KOPT-K1 (cell line): ENCODE data around the gene RARB.

Source experiments
- H3K27ac ChIP-seq: fragments of 200-600 bp; sonication (generic); 2 replicates; pipeline ENCODE4 v1.5.1; 2016; ENCODE audit warnings: antibody characterized with exemption, mild to moderate bottlenecking, low read depth, low read length; ENCODE audit not compliant: poor library complexity, severe bottlenecking
- H3K36me3 ChIP-seq: fragments of 200-600 bp; sonication (generic); 2 replicates; pipeline ENCODE4 v1.5.1; 2017; ENCODE audit warnings: antibody characterized with exemption, mild to moderate bottlenecking, low read length, moderate library complexity; ENCODE audit not compliant: insufficient read depth
- H3K9me3 ChIP-seq: fragments of 200-600 bp; sonication (generic); 2 replicates; pipeline ENCODE4 v1.5.1; 2017; ENCODE audit warnings: antibody characterized with exemption, low read length, mild to moderate bottlenecking; ENCODE audit not compliant: insufficient read depth, poor library complexity, severe bottlenecking

The RARB gene

DNA sequence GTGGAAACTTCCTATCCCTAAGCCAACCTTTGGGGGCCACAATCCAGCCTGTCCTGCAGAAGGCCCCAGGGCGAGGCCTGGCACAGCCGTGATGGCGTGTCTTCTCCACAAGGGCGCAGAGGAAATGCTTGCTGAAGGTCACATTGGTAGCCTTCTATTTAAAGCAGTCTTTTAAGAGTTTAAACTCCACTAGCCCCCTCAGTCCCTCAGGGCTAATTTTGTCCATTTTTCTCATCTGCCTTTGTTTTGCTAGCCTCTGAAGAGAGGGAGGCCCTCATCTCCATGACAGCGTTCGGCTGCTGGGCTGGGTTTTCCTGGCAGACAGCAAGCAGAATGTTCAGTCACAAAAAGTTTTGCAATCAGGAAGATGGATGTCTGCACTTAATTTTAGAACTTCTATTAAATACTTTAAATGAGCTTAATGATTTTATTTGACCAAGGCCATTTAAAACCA lies 40.8 kb downstream of the RARB start:
- no peak overlapping the region for H3K27ac ChIP-seq
- no peaks in the 10 kb centered on the region for H3K36me3 ChIP-seq
- H3K9me3 ChIP-seq = no peaks in the 10 kb centered on the region

DNA sequence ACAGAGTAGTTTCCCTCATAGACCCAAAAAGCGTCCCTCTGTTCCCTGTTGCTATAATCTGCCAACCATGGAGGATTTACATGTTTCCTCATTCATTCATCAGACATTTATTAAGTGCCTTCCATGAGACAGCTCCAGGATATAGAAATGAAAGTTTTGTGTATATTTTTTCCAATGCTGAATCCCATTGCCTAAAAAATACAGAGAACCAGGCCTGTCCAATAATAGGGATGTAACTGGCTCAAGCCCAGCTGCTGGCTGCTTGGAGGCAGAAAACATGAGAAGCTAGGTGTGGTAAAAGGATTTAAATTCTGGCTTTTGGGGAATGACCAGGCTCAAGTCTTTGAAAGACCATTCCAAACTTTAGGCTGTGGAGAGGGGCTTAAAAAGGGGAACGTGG lies 41.5 kb downstream of the RARB start:
- H3K36me3 ChIP-seq = no peaks in the 10 kb centered on the region
- H3K27ac ChIP-seq = no peak overlapping the region

DNA sequence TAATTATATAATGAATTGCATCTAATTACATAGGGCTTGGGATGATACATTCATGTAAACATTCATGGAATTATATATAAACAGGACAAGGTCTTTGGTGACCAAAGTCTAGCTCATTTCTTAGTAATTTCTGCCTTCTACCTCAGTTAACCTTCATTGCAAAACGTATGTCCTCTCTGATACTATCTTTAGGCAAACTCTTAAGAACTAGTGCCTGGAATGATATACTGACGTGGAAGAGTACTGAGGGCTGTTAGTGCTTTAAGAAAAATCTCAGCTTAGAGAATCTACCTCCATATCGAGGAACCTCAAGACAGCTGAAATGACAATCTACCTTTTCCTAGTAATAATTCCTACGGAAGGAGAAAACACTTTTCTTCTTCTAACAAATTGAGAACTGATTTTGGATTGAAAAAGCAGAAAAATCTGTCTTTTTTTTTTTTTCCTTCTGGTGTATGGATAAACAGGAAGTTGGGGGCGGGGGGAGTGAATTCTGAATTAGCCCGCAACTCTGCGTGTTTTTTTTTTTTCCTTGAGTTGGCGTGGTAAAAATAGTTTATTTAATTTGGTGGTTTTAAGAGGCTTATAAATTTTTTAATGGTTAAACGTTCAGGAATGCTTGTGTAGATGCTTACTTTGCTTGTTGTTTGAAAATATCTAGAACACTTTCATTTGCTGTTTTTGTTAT lies 43.2 kb downstream of the RARB start:
- no peaks in the 10 kb centered on the region for H3K36me3 ChIP-seq
- H3K9me3 ChIP-seq = no peaks in the 10 kb centered on the region
- H3K27ac ChIP-seq = no peak overlapping the region

More for the DNA sequence above, 41.5 kb downstream of the RARB start:
- H3K9me3 ChIP-seq = no peaks in the 10 kb centered on the region

DNA sequence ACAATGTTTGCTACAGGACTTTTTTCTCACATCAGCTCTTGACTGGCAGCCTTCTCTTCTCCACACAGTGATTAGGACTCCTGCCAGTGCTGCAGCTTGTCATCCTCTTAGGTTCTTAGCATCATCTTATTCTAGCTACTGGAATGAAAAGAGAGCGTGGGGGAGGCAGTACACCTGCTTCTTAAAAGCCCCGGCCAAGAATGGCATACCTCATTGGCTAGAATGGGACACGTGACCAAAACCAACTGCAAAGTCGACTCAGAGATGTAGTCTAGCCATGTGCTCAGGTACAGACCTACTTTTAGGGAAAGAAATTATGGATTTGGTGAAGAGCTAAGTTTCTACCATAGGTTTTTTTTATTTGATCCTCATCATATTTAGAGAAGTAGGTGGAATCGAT lies 44.1 kb downstream of the RARB start:
- Histone ChIP-seq H3K27ac (no peak overlapping the region), H3K9me3 (no peaks in the 10 kb centered on the region), H3K36me3 (no peaks in the 10 kb centered on the region)

DNA sequence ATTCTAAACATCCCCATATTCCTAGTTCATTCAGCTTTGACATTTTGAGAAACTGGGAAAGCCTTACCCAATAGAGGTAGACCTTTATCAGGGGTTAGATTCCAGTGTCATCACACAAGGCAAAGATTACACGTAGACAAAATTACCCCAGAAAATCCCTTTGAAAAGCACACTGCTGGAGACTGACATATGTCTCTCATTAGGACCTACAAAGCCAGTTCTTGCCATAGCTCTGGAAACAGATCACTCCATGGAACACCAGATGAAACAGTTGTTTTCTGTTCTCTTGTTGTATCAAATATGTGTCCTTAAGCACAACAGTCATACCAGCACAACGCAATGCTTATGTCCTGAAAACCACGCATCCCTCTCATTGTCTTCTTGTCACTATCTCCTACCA lies 44.7 kb downstream of the RARB start:
- no peak overlapping the region for H3K27ac ChIP-seq
- H3K9me3 ChIP-seq = no peaks in the 10 kb centered on the region
- H3K36me3 ChIP-seq = no peaks in the 10 kb centered on the region

DNA sequence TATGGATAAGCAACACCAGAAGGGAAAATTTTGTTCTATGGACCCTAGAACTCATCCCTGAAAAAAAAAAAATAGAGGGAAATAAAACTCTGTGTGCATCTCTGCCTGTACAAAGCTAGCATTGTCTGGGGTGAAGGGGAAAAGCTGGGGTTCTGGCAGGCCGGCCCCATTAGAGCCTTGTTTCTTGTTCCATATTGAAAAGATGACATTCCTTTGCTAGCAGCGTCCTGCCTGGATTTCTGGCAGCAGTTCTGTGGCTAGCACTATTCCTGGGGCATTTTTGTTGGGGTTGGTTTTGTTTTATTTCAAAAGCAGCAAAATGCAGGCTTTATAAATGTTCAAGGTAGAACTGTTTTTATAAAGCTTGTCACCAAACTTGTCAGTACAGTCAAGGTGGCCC lies 45.2 kb downstream of the RARB start:
- Histone ChIP-seq H3K9me3 (no peaks in the 10 kb centered on the region), H3K27ac (no peak overlapping the region), H3K36me3 (no peaks in the 10 kb centered on the region)

DNA sequence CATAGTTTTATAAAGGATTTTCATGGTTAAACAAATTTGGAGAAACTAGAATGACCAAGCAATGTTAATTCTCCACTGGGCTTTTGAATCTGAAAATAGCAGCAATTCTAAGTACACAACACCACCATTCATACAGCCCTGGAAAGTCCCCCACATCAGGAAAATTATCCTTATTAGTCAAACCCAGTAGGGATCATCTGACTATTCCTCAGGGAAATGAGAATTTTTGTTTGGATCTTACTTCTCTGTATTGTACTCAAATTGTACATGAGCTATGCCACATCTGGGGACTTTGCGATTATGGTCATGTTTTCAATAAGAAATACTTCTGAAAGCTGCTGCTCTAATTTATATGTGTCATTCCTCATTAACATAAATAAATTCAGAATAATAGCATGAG lies 46.0 kb downstream of the RARB start:
- H3K27ac ChIP-seq = no peak overlapping the region
- no peaks in the 10 kb centered on the region for H3K9me3 ChIP-seq
- no peaks in the 10 kb centered on the region for H3K36me3 ChIP-seq

DNA sequence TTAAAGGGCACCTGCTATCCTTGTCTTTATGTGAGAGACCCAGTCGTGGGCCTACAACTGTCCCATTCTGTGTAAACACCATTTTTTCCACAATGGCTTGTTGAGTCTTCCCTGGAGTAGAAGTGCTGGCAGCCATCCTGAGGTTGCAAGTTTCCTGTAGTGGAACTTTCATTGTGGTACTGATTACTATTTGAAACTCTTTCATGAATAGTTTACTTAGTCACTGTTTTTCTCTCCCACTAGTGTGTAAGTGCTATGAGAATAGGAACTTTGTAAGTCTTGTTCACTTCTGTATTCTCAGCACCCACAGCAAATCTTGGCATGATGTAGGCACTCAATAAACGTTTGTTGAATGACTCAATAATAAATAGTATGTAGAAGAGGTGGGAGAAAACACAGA lies 48.6 kb downstream of the RARB start:
- H3K36me3 ChIP-seq = no peaks in the 10 kb centered on the region
- no peak overlapping the region for H3K27ac ChIP-seq
- H3K9me3 ChIP-seq = no peaks in the 10 kb centered on the region

DNA sequence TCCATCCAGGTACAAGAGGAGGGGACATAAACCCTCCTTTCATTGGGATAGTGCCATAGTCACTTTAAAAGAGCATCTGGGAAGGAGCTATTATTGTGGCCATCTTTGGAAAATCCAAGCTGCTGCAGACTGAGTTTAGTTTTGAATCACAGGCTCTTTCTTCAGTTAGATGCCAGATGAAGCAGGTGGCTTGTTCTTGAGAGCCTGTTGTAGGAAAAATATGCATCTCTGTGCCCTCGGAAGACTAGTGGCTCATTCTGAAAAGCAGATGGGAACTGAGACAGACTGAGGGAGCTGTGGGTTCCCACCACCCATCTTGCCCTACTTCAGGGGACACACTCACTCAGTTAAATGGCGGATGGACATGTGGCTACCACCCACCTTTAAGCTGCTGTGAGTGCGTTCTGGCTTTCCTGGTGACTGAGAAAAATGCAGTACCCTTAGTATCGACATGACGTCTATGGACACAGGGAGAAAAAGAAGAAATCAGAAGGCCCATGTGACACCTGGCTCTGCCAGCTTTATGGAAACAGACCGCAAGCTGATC lies 50.2 kb downstream of the RARB start:
- H3K36me3 ChIP-seq = no peaks in the 10 kb centered on the region
- H3K9me3 ChIP-seq = no peaks in the 10 kb centered on the region
- no peak overlapping the region for H3K27ac ChIP-seq

DNA sequence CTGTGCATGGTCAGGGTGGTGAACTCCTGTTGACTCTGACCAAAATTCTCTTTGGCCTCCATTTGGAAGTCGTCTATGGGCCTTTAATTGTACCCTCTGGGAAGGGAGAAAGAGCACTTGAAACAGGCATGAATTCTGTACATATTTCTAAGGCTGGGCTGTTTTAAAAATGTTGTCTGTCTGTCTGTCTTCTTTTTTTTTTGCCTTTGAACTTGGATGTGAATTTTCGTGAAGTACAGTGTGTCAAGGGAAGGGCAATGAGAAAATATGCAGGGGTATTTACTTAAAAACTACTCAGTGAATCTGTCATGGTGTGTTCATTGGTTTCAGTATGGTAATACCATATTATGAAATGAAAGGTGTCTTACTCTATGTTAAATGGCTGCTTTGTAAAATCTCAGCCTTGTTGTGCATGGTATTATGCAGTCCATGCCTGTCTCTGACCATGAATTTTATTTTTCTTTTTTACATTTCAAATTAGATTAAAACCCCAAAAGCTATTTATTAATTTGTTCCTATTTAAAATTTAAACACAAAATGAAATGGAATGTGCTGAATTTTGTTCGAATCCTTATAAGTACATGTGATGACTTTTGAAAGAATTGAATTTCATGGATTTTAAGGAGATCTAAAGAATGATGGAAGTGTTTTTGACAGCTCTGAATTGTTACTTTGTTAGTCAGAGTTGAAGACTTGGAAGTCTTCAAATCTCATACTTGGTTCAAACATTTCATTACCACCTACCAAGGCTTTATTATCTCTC lies 51.1 kb downstream of the RARB start:
- no peaks in the 10 kb centered on the region for H3K9me3 ChIP-seq
- H3K36me3 ChIP-seq = no peaks in the 10 kb centered on the region

DNA sequence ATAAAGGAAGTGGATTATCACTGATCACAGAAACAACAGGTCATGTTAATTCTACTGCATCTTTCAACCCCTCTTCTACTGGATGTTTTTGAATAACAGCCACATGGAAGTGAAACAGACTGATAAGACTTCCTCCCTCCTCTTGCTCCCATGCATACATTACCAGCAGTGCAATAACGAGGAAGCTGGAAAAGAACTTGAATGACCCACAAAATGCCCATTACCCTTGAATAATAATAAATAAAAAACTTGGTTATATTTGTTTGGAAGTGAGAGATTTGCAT lies 51.6 kb downstream of the RARB start:
- Histone ChIP-seq H3K36me3 (no peaks in the 10 kb centered on the region), H3K9me3 (no peaks in the 10 kb centered on the region), H3K27ac (no peak overlapping the region)

More for the DNA sequence above, 51.1 kb downstream of the RARB start:
- H3K27ac ChIP-seq = no peak overlapping the region

DNA sequence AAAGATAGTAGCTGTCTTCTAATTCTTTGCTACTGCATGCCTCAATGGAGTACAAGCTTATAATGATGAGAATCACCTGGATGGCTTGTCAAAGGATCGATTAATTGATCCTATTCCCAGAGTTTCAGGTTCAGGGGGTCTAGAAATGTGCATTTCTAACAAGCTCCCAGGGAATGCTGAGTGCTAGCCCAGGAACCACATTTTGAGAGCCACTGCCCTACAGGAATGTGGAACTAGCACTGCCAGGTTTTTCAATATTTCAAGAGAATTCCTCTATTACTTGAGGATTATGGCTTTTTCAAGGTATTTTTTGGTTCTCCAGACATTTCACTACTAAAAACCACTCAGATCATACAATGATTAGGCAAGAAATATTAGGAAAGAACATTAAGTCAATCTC lies 52.7 kb downstream of the RARB start:
- Histone ChIP-seq H3K27ac (no peak overlapping the region), H3K36me3 (no peaks in the 10 kb centered on the region), H3K9me3 (no peaks in the 10 kb centered on the region)

DNA sequence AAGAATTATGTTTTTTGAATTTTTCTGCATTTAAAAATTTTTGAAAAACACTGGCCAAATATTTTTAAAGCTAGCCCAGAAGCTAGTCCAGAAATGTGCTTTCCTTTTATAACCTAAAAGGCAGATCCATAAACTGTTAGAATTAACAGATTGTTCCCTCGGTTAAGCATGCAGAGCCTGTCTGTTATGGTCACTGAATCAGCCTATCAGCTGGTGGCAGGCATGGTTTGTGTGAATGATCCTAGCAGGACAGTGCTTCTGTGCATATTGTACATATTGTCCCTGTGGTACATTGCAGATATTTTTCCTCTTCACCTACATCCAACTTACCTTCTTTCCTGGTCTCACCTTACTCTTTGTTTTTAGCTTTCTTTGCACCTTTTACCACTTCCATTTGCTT lies 53.3 kb downstream of the RARB start:
- no peak overlapping the region for H3K27ac ChIP-seq
- no peaks in the 10 kb centered on the region for H3K9me3 ChIP-seq
- no peaks in the 10 kb centered on the region for H3K36me3 ChIP-seq

DNA sequence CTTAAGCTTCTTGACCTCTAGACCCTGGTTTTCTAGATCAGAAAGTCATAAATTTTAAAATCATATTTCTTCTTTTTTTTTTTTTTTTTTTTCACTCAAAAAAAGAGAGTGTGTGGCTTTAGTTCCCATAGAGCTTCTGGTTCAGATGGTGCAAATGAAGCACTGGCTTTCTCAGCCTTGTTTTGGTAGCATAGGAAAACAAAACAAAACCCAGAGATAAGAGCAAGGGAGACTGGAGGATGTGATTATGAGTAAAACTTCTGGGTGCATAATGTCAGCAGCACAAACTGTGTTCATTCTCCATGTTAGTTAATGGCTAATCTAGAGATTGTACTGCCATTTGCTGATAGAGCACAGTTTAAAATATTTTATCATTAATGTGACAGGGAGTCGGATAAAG lies 55.4 kb downstream of the RARB start:
- Histone ChIP-seq H3K9me3 (no peaks in the 10 kb centered on the region), H3K36me3 (no peaks in the 10 kb centered on the region), H3K27ac (no peak overlapping the region)

DNA sequence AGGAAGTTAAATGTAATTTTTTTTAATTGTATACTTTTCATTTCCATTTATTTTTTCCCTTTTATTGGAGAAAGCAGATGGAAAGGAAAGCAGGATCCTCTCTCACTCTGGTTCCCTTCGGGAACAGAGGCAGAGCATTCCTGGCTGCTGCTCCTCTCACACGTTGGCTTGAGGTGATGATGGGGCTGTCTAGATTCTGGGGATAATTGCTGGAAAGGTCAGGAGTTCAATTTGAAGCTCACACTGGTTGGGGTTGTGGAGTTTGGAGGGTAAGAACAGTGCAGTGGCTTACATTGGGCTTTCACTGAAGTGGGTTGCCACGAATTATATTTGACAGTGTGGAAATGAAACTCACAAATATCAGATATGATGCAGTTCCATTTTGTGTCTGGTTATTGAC lies 57.6 kb downstream of the RARB start:
- H3K36me3 ChIP-seq = no peaks in the 10 kb centered on the region
- H3K9me3 ChIP-seq = no peaks in the 10 kb centered on the region
- H3K27ac ChIP-seq = no peak overlapping the region

DNA sequence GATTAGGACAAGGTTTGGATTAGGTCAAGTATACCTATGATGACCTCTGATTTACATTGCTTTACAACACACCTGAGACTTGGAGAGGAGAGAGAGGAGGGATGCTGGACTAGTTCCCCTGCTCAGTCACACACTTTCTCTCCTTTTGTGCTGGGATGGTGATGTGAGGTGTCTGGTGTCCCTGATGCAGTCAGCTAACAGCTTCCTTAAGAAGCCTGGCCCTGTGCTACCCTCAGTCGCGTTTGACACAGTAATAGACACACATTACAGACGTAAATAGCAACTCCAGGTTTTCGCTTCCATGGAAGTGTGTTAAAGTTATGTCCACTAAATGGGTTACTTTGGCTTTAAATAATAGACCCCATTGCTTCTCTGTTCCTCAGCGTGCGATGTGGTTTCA lies 58.9 kb downstream of the RARB start:
- H3K9me3 ChIP-seq = no peaks in the 10 kb centered on the region
- H3K36me3 ChIP-seq = no peaks in the 10 kb centered on the region
- no peak overlapping the region for H3K27ac ChIP-seq
